ENCODE results near the gene LIN7C.

Gene LIN7C

GRCh38 chr11:27468209-27468994 lies 38.2 kb downstream of the LIN7C start:
- H3K27me3 Mint-ChIP-seq, result peaks cover 2% of the 10 kb centered on the region
- H3K4me3 Mint-ChIP-seq, result no peak overlapping the region
- ATAC-seq, result no peak
- no peaks in the 10 kb centered on the region for H3K36me3 Mint-ChIP-seq
- H3K9me3 Mint-ChIP-seq, result no peaks in the 10 kb centered on the region
- H3K27ac Mint-ChIP-seq, result no peak overlapping the region
- peaks cover 23% of the 10 kb centered on the region for H3K4me1 Mint-ChIP-seq

GRCh38 chr11:27467181-27467913 lies 39.2 kb downstream of the LIN7C start:
- Mint-ChIP-seq H3K4me1 (peaks cover 17% of the 10 kb centered on the region), H3K9me3 (no peaks in the 10 kb centered on the region), H3K27ac (no peak overlapping the region), H3K27me3 (peaks cover 10% of the 10 kb centered on the region), H3K36me3 (no peaks in the 10 kb centered on the region), H3K4me3 (no peak overlapping the region)
- no peak for ATAC-seq

- ATAC-seq, result no peak
- H3K27ac Mint-ChIP-seq, result no peak overlapping the region
- H3K27me3 Mint-ChIP-seq, result peaks cover 10% of the 10 kb centered on the region
- no peaks in the 10 kb centered on the region for H3K9me3 Mint-ChIP-seq
- H3K36me3 Mint-ChIP-seq, result no peaks in the 10 kb centered on the region
- no peak overlapping the region for H3K4me3 Mint-ChIP-seq
- peaks cover 14% of the 10 kb centered on the region for H3K4me1 Mint-ChIP-seq
Measured at GRCh38 chr11:27466363-27466762, 40.2 kb downstream of the LIN7C start.

GRCh38 chr11:27465629-27466028 lies 40.9 kb downstream of the LIN7C start:
- ATAC-seq, result no peak
- Mint-ChIP-seq H3K27me3 (peaks cover 10% of the 10 kb centered on the region), H3K9me3 (no peaks in the 10 kb centered on the region), H3K4me1 (peaks cover 7% of the 10 kb centered on the region), H3K4me3 (no peak overlapping the region), H3K36me3 (no peaks in the 10 kb centered on the region), H3K27ac (no peak overlapping the region)

- no peak for ATAC-seq
- H3K36me3 Mint-ChIP-seq, result no peaks in the 10 kb centered on the region
- no peak overlapping the region for H3K27ac Mint-ChIP-seq
- peaks cover 10% of the 10 kb centered on the region for H3K27me3 Mint-ChIP-seq
- H3K4me3 Mint-ChIP-seq, result no peak overlapping the region
- H3K4me1 Mint-ChIP-seq, result peaks cover 6% of the 10 kb centered on the region
- H3K9me3 Mint-ChIP-seq, result no peaks in the 10 kb centered on the region
Measured at GRCh38 chr11:27464909-27465308, 41.7 kb downstream of the LIN7C start.

- H3K9me3 Mint-ChIP-seq, result no peaks in the 10 kb centered on the region
- H3K4me1 Mint-ChIP-seq, result peaks cover under 1% of the 10 kb centered on the region
- no peak for ATAC-seq
- no peak overlapping the region for H3K4me3 Mint-ChIP-seq
- no peaks in the 10 kb centered on the region for H3K36me3 Mint-ChIP-seq
- peaks cover 10% of the 10 kb centered on the region for H3K27me3 Mint-ChIP-seq
- H3K27ac Mint-ChIP-seq, result no peak overlapping the region
Measured at GRCh38 chr11:27464289-27464696, 42.3 kb downstream of the LIN7C start.

GRCh38 chr11:27462543-27462942 lies 44.0 kb downstream of the LIN7C start:
- no peak overlapping the region for H3K27ac Mint-ChIP-seq
- no peak overlapping the region for H3K4me3 Mint-ChIP-seq
- H3K9me3 Mint-ChIP-seq, result no peaks in the 10 kb centered on the region
- no peaks in the 10 kb centered on the region for H3K4me1 Mint-ChIP-seq
- ATAC-seq, result no peak
- H3K27me3 Mint-ChIP-seq, result peaks cover 10% of the 10 kb centered on the region
- H3K36me3 Mint-ChIP-seq, result no peaks in the 10 kb centered on the region

GRCh38 chr11:27460158-27460978 lies 46.2 kb downstream of the LIN7C start:
- Mint-ChIP-seq H3K9me3 (no peaks in the 10 kb centered on the region), H3K36me3 (no peaks in the 10 kb centered on the region), H3K27me3 (peaks cover 10% of the 10 kb centered on the region), H3K4me1 (no peaks in the 10 kb centered on the region), H3K4me3 (no peak overlapping the region), H3K27ac (no peak overlapping the region)
- no peak for ATAC-seq

GRCh38 chr11:27459191-27459590 lies 47.4 kb downstream of the LIN7C start:
- peaks cover 4% of the 10 kb centered on the region for H3K9me3 Mint-ChIP-seq
- H3K36me3 Mint-ChIP-seq, result peaks cover 5% of the 10 kb centered on the region
- ATAC-seq, result no peak
- H3K27me3 Mint-ChIP-seq, result peaks cover 10% of the 10 kb centered on the region
- H3K4me1 Mint-ChIP-seq, result no peaks in the 10 kb centered on the region
- H3K27ac Mint-ChIP-seq, result no peak overlapping the region
- no peak overlapping the region for H3K4me3 Mint-ChIP-seq

GRCh38 chr11:27458182-27458581 lies 48.4 kb downstream of the LIN7C start:
- H3K4me1 Mint-ChIP-seq, result no peaks in the 10 kb centered on the region
- no peak overlapping the region for H3K27ac Mint-ChIP-seq
- H3K4me3 Mint-ChIP-seq, result no peak overlapping the region
- H3K9me3 Mint-ChIP-seq, result peaks cover 4% of the 10 kb centered on the region
- peaks cover 5% of the 10 kb centered on the region for H3K36me3 Mint-ChIP-seq
- ATAC-seq, result no peak
- H3K27me3 Mint-ChIP-seq, result peaks cover 6% of the 10 kb centered on the region

GRCh38 chr11:27456795-27457329 lies 49.7 kb downstream of the LIN7C start:
- no peak overlapping the region for H3K27ac Mint-ChIP-seq
- H3K36me3 Mint-ChIP-seq, result peaks cover 5% of the 10 kb centered on the region
- ATAC-seq, result no peak
- no peaks in the 10 kb centered on the region for H3K4me1 Mint-ChIP-seq
- no peak overlapping the region for H3K4me3 Mint-ChIP-seq
- H3K27me3 Mint-ChIP-seq, result no peaks in the 10 kb centered on the region
- peaks cover 4% of the 10 kb centered on the region for H3K9me3 Mint-ChIP-seq

GRCh38 chr11:27456140-27456794 lies 50.3 kb downstream of the LIN7C start:
- H3K27ac Mint-ChIP-seq, result no peak overlapping the region
- peaks cover 5% of the 10 kb centered on the region for H3K36me3 Mint-ChIP-seq
- H3K9me3 Mint-ChIP-seq, result peaks cover 4% of the 10 kb centered on the region
- no peaks in the 10 kb centered on the region for H3K27me3 Mint-ChIP-seq
- H3K4me3 Mint-ChIP-seq, result no peak overlapping the region
- H3K4me1 Mint-ChIP-seq, result no peaks in the 10 kb centered on the region
- no peak for ATAC-seq

- no peak for ATAC-seq
- Mint-ChIP-seq H3K36me3 (peaks cover 5% of the 10 kb centered on the region), H3K27me3 (no peaks in the 10 kb centered on the region), H3K27ac (no peak overlapping the region), H3K4me1 (no peaks in the 10 kb centered on the region), H3K4me3 (no peak overlapping the region), H3K9me3 (peaks cover 4% of the 10 kb centered on the region)
Measured at GRCh38 chr11:27455667-27456066, 50.9 kb downstream of the LIN7C start.

- Mint-ChIP-seq H3K9me3 (peaks cover 4% of the 10 kb centered on the region), H3K27ac (no peak overlapping the region), H3K4me1 (no peaks in the 10 kb centered on the region), H3K36me3 (peaks cover 5% of the 10 kb centered on the region), H3K27me3 (no peaks in the 10 kb centered on the region), H3K4me3 (no peak overlapping the region)
- ATAC-seq, result no peak
Measured at GRCh38 chr11:27453701-27454100, 52.9 kb downstream of the LIN7C start.

- H3K27me3 Mint-ChIP-seq, result no peaks in the 10 kb centered on the region
- H3K36me3 Mint-ChIP-seq, result peaks cover 5% of the 10 kb centered on the region
- ATAC-seq, result no peak
- peaks cover 4% of the 10 kb centered on the region for H3K9me3 Mint-ChIP-seq
- H3K4me3 Mint-ChIP-seq, result no peak overlapping the region
- no peaks in the 10 kb centered on the region for H3K4me1 Mint-ChIP-seq
- no peak overlapping the region for H3K27ac Mint-ChIP-seq
Measured at GRCh38 chr11:27452147-27452546, 54.4 kb downstream of the LIN7C start.
